ENCODE data around the gene RDH16.
"Not testable (repeated sequence)": the region's sequence is repeated elsewhere in the genome, so short reads cannot be mapped to it uniquely, and the experiment has no call there.

Gene RDH16

DNA sequence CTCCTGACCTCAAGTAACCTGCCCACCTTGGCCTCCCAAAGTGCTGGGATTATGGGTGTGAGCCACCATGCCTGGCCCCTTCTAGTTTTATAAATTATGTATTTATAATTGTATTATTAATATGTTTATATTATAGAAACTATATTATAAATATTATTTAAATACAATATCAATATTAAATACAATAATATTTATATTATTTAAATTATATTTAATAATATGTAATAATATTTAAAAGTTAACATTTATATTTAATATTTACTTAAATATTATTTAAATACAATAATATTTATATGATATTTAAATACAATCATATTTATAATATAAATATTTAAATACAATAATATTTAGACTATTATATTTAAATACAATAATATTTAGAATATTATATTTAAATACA lies 43.2 kb downstream of the RDH16 start:
- Histone ChIP-seq H3K36me3 (replicated peaks) (no peaks in the 10 kb centered on the region), H3K4me3 (ENCODE audit: low read depth, low read length) (no peak overlapping the region), H3K27me3 (replicated peaks) (no peaks in the 10 kb centered on the region), H3K27ac (no peak overlapping the region)
- TF ChIP-seq, protein P1, sequence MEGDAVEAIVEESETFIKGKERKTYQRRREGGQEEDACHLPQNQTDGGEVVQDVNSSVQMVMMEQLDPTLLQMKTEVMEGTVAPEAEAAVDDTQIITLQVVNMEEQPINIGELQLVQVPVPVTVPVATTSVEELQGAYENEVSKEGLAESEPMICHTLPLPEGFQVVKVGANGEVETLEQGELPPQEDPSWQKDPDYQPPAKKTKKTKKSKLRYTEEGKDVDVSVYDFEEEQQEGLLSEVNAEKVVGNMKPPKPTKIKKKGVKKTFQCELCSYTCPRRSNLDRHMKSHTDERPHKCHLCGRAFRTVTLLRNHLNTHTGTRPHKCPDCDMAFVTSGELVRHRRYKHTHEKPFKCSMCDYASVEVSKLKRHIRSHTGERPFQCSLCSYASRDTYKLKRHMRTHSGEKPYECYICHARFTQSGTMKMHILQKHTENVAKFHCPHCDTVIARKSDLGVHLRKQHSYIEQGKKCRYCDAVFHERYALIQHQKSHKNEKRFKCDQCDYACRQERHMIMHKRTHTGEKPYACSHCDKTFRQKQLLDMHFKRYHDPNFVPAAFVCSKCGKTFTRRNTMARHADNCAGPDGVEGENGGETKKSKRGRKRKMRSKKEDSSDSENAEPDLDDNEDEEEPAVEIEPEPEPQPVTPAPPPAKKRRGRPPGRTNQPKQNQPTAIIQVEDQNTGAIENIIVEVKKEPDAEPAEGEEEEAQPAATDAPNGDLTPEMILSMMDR (IDR thresholded peaks at IDR 0.05; ENCODE audit: low read depth, low read length, missing control alignments), result no peak
- in situ Hi-C loops (cut with HindIII; ENCODE audit: low pct_ligation_motif_present, low sequenced_read_pairs), result no loop called here
- no peak for DNase-seq

DNA sequence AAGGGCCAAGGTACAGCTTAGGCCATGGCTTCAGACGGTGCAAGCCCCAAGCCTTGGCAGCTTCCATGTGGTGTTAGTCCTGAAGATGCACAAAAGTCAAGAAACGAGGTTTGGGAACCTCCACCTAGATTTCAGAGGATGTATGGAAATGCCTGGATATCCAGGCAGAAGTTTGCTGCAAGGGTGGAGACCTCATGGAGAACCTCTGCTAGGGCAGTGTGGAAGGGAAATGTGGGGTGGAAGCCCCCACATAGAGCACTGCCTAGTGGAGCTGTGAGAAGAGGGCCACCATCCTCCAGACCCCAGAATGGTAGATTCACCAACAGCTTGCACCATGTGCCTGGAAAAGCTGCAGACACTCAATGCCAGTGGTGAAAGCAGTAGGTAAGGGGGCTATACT lies 48.0 kb downstream of the RDH16 start:
- in situ Hi-C loops (cut with HindIII; ENCODE audit: low pct_ligation_motif_present, low sequenced_read_pairs); H3K36me3 ChIP-seq (replicated peaks): not testable (repeated sequence)

DNA sequence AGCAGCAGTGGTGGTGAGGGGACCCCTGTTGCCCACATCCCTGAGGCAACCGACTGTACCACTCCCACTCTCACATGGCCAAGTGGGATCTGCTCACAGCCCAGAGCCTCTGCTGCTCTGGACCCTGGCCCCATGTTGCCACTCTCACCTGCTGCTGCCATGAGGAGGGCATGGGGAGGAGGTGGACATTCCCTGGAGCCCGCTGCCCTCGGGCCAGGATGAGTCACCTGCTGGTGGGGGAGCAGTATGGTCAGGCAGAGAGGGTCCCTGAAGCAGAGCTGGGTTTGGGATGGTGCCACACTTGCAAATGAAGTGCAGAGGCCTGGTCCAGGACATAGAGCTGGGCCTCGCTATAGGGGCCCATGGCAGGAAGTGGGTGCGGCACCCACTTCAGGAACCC lies 49.3 kb downstream of the RDH16 start:
- Histone ChIP-seq H3K27ac (no peak overlapping the region), H3K27me3 (replicated peaks) (no peaks in the 10 kb centered on the region), H3K36me3 (replicated peaks) (no peaks in the 10 kb centered on the region), H3K4me3 (ENCODE audit: low read depth, low read length) (no peak overlapping the region)
- DNase-seq, result no peak
- in situ Hi-C loops (cut with HindIII; ENCODE audit: low pct_ligation_motif_present, low sequenced_read_pairs), result no loop called here
- TF ChIP-seq, protein P1 (IDR thresholded peaks at IDR 0.05; ENCODE audit: low read depth, low read length, missing control alignments), result no peak

More for the DNA sequence above, 48.0 kb downstream of the RDH16 start:
- not testable (repeated sequence) for H3K27me3 ChIP-seq (replicated peaks); H3K27ac ChIP-seq; DNase-seq; H3K4me3 ChIP-seq (ENCODE audit: low read depth, low read length)

DNA sequence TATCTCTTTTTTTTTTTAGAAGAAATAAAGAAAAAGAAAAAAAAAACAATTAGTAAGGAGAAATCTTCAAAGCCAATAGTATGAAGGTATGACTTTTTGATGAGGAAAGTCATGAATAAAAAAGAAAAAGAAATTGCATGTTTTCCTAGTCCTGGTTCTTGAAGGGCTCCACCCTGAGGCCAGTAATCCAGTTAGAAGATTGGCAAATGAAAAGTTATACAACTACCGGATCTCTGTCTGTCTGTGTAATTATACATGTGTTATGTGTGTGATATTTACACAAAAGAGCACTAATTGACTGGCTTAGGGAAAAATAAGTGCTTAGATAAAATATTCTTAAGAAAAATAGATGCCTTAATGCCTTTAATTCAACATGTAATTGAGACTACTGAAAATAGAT lies 51.6 kb downstream of the RDH16 start:
- TF ChIP-seq, protein P1 (IDR thresholded peaks at IDR 0.05; ENCODE audit: low read depth, low read length, missing control alignments), result no peak
- Histone ChIP-seq H3K27me3 (replicated peaks) (no peaks in the 10 kb centered on the region), H3K27ac (no peak overlapping the region), H3K36me3 (replicated peaks) (no peaks in the 10 kb centered on the region), H3K4me3 (ENCODE audit: low read depth, low read length) (no peak overlapping the region)
- no peak for DNase-seq
- in situ Hi-C loops (cut with HindIII; ENCODE audit: low pct_ligation_motif_present, low sequenced_read_pairs), result no loop called here

DNA sequence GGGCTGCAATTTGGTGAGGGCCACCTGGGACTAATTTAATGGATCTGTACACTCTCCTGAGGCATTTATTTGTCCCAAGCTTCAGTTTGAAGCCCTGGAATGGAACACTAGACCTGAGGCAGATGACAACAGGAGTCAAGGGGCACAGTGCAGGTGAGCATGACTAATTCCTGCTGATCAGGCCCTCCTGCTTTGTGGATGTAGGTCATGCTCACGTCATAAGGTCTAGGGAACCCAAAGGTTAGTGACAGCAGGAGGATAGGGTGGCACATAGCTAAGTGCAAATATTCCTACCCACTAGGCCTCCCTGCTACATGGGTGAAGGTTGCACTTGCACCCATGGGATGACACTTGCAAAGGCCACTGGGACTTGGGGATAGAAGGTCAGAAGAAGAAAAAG lies 54.0 kb downstream of the RDH16 start:
- no peak overlapping the region for H3K4me3 ChIP-seq (ENCODE audit: low read depth, low read length)
- in situ Hi-C loops (cut with HindIII; ENCODE audit: low pct_ligation_motif_present, low sequenced_read_pairs), result no loop called here
- no peaks in the 10 kb centered on the region for H3K36me3 ChIP-seq (replicated peaks)
- H3K27ac ChIP-seq, result no peak overlapping the region
- no peak for DNase-seq
- no peaks in the 10 kb centered on the region for H3K27me3 ChIP-seq (replicated peaks)
- TF ChIP-seq, protein P1 (IDR thresholded peaks at IDR 0.05; ENCODE audit: low read depth, low read length, missing control alignments), result no peak

All from brain microvascular endothelial cell (primary cell).